IMR-90 (cell line): ENCODE data around the gene NME4.

Source experiments
- CTCF ChIP-seq: conservative IDR thresholded peaks from 2 replicates; pipeline ENCODE4 v1.5.1; 2012; ENCODE audit warnings: mild to moderate bottlenecking, low read depth, low read length, improper control_type of control experiment
- FOS ChIP-seq: fragments of 150-350 bp; IDR thresholded peaks from 2 replicates; pipeline ENCODE4 v1.6.1; 2016; ENCODE audit warnings: low read depth, low read length
- MAFK ChIP-seq: IDR thresholded peaks from 2 replicates; pipeline ENCODE4 v1.6.1; 2012; ENCODE audit warnings: low read depth, low read length, improper control_type of control experiment
- POLR2A ChIP-seq: IDR thresholded peaks from 2 replicates; pipeline ENCODE4 v1.6.1; 2012; ENCODE audit warnings: mild to moderate bottlenecking, low read depth, low read length
- TF ChIP-seq, protein P1 (sequence below): fragments of 150-350 bp; IDR thresholded peaks from 2 replicates; pipeline ENCODE4 v1.6.1; 2017; ENCODE audit warnings: mild to moderate bottlenecking, antibody characterized with exemption, low read length, low read depth

DNA sequence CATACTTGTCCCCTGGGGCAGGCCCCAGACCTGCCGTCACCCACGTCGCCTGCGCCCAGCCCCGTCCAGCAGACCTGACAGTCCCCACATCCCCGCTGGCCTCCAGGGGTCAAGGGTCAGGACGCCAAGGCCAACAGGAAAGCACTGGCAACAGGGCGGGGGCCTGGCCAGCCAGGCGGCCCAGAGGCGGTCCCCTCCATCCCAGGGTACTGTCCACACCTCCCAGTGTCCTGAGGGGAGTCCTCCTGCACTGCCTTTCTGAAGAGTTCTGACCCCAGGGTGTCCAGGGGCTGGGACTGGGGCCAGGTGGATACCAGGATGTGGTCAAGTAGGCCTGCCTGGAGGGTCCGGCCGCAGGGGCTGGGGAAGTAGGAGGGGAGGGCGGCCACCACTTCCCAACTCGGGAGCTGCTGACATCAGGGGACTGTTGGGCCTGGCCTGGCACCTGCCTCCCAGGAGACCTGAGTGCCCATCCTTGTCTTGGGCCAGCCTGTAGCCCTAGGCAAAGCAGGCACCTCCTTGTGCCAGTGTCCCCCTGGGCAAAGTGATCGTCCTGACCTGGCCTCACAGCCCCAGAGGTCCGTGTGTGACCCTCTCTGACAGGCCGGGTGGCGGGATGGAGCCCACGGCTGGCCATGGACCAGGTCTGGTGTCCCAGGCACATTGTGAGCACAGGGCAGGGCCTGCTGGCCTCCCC is 37.8 kb upstream of the NME4 start:
- TF ChIP-seq POLR2A: no peak
- no peak for TF ChIP-seq CTCF
- no peak for TF ChIP-seq MAFK
- TF ChIP-seq, protein P1, sequence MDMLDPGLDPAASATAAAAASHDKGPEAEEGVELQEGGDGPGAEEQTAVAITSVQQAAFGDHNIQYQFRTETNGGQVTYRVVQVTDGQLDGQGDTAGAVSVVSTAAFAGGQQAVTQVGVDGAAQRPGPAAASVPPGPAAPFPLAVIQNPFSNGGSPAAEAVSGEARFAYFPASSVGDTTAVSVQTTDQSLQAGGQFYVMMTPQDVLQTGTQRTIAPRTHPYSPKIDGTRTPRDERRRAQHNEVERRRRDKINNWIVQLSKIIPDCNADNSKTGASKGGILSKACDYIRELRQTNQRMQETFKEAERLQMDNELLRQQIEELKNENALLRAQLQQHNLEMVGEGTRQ: no peak
- no peak for TF ChIP-seq FOS
